Panc1 (cell line): Measurements from ENCODE around the gene TRIO.

Experiments used
- CTCF ChIP-seq: fragments of 450-650 bp; IDR thresholded peaks from 2 replicates; pipeline ENCODE4 v1.5.1; 2017; ENCODE audit warnings: mild to moderate bottlenecking
- POLR2AphosphoS5 ChIP-seq: IDR thresholded peaks from 2 replicates; pipeline ENCODE4 v1.6.1; 2012; ENCODE audit warnings: mild to moderate bottlenecking, low read depth, low read length, moderate library complexity
- SIN3A ChIP-seq: IDR thresholded peaks from 2 replicates; pipeline ENCODE4 v1.6.1; 2012; ENCODE audit warnings: low read depth, mild to moderate bottlenecking, low read length, moderate library complexity, borderline replicate concordance; ENCODE audit not compliant: insufficient read depth

GRCh38 chr5:14222206-14222605 is 79.1 kb downstream of the TRIO start:
- no peak for TF ChIP-seq CTCF
- TF ChIP-seq SIN3A = no peak
- no peak for TF ChIP-seq POLR2AphosphoS5
